Heart left ventricle (tissue), 16 donors: Measurements from ENCODE around the gene DHRS1. TPM values are rescaled to one million over a fixed set of nuclear protein-coding genes. Genes with fewer than 3 reads are reported as not detected.
A peak's percentile ranks its signal among the peaks of the same experiment; 100 is the strongest.

Experiments
- ATAC-seq, 4 donors: fragments of 200-7000 bp; cut with Tn5 transposase; one replicate each; pipeline ENCODE4 v1.9.1; 2020 to 2022; ENCODE audit warnings: moderate library complexity in 4 of 4, mild to moderate bottlenecking in 3 of 4, moderate number of reproducible peaks in 1 of 4
- DNase-seq, 5 donors: peaks; one replicate each; pipeline ENCODE4 v3.0.0-alpha.2; 2020
- H3K27ac ChIP-seq, 12 donors: fragments of 200-600 bp; sonication (generic) in 4 of 12; one replicate each; pipeline versions ENCODE4 v1.5.0 to v1.8.0; 2016 to 2022; ENCODE audit warnings: mild to moderate bottlenecking in 2 of 12
- H3K27me3 ChIP-seq, 9 donors: fragments of 200-600 bp; sonication (generic) in 2 of 9; one replicate each; pipeline versions ENCODE4 v1.5.1 to v1.8.0; 2016 to 2022; ENCODE audit warnings: mild to moderate bottlenecking in 3 of 9
- H3K36me3 ChIP-seq, 9 donors: fragments of 200-600 bp; sonication (generic) in 2 of 9; one replicate each; pipeline versions ENCODE4 v1.5.0 to v1.8.0; 2018 to 2022; ENCODE audit warnings: mild to moderate bottlenecking in 2 of 9
- H3K4me1 ChIP-seq, 12 donors: fragments of 200-600 bp; sonication (generic) in 4 of 12; one replicate each; pipeline versions ENCODE4 v1.5.0 to v1.8.0; 2016 to 2022; ENCODE audit warnings: mild to moderate bottlenecking in 3 of 12
- H3K4me3 ChIP-seq, 12 donors: fragments of 200-600 bp; sonication (generic) in 4 of 12; one replicate each; pipeline versions ENCODE4 v1.5.0 to v1.8.0; 2017 to 2022; ENCODE audit warnings: mild to moderate bottlenecking in 9 of 12, moderate library complexity in 4 of 12
- H3K9me3 ChIP-seq, 12 donors: fragments of 200-600 bp; sonication (generic) in 4 of 12; one replicate each; pipeline versions ENCODE4 v1.5.0 to v1.8.0; 2016 to 2022; ENCODE audit warnings: mild to moderate bottlenecking in 1 of 12
- CTCF ChIP-seq, 12 donors: fragments of 200-600 bp; sonication (generic) in 4 of 12; IDR thresholded peaks; one replicate each; pipeline versions ENCODE4 v1.5.0 to v1.8.0; 2018 to 2022; ENCODE audit warnings: antibody characterized with exemption in 12 of 12, mild to moderate bottlenecking in 5 of 12
- POLR2A ChIP-seq, 2 donors: fragments of 450-650 bp; IDR thresholded peaks; one replicate each; pipeline ENCODE4 v1.6.1; 2017; ENCODE audit warnings: antibody characterized with exemption in 2 of 2, mild to moderate bottlenecking in 2 of 2, moderate library complexity in 2 of 2
- WGBS, 4 donors: extraction: QIAGEN DNeasy Blood & Tissue Kit in 2 of 4; methylation state at CpG; one replicate each; pipeline versions ENCODE4 v1.1.5 to v1.1.7; 2013 to 2018; 5-methylcytosine and 5-hydroxymethylcytosine counted together
- intact Hi-C, 10 donors: fragments of 100-400 bp; cut with DNase I; formaldehyde crosslinking; loops; one replicate each; pipeline versions ENCODE4 v1.11.1 to v1.14.2; 2022
- polyA plus RNA-seq, 2 donors: library from polyadenylated mRNA; stranded (reverse); fragments of 200-250 nt; gene quantifications; one replicate each; pipeline ENCODE4 v1.2.3, GENCODE V29; 2013
- total RNA-seq, 9 donors: library from RNA; depleted of rRNA in 2 of 9; stranded (reverse); fragments of >200 nt in 2 of 9; fragmentation: NEBNext Ultra II Directional in 3 of 9; extraction: Animal tissue kit (Norgen Biotek cat#: 25700) in 3 of 9; gene quantifications; one replicate each; pipeline versions ENCODE4 v1.1.0 to v1.2.4, GENCODE V29; 2016 to 2023
- donor health status: ischemic (EF 13 %, LVEDD 7.1; RV severe dilation, severe dysfunction).
- donor health status: healthy with polysubstance abuse.
- donor health status: DM: no; HTN: yes; CAD: no.
- donor health status: DM: no; HTN: no; CAD: no.
- donor health status: ischemic (EF 25% LVEDD 6.9; RV normal size, moderate dysfunction).
- donor health status: ischemic (EF 25% LVEDD 5.7; RV mildly dilated, moderate dysfunction).
- donor health status: healthy.
- donor health status: DM: yes; HTN: yes; CAD: no.
- donor health status: ischemic (EF 35%, LVEDD 5.7; RV mildly dilated, moderate dysfunction).
- donor health status: nonischemic (EF 11% LVEDD 7.7; RV severe dilation, severe dysfunction).
- donor health status: DM: yes; HTN: yes; CAD: no.
- donor health status: PGD.
- donor health status: ischemic (EF 29% LVEDD 5.4; RV normal size, mild dysfunction).
- donor health status: nonischemic (EF 23%, LVEDD 6.1; RV moderate dilation, normal function).

Gene DHRS1
- total and polyA plus RNA-seq, 11 donors, result 5.5 to 18.1 (median 10.7) TPM

- peak overlapping the region in 3 of 12 donors; percentile 22 to 81 (median 38) for H3K27ac ChIP-seq
- TF ChIP-seq CTCF (IDR thresholded peaks at IDR 0.05) (no peak), POLR2A (IDR thresholded peaks at IDR 0.05) (no peak)
- 82 to 95% (median 94%) methylated on average over 7 of the region's 7 CpGs for WGBS, 4 donors
- no peak overlapping the region for H3K4me3 ChIP-seq
- intact Hi-C loops, result no loop called here
- H3K27me3 ChIP-seq, result no peaks in the 10 kb centered on the region
- ATAC-seq, result no peak
- peaks cover 0 to 63% (median 8%) of the 10 kb centered on the region in 12 donors for H3K4me1 ChIP-seq
- DNase-seq, result no peak
- H3K36me3 ChIP-seq, result no peaks in the 10 kb centered on the region
- no peaks in the 10 kb centered on the region for H3K9me3 ChIP-seq
Observed at GRCh38 chr14:24281636-24282035, 17.9 kb downstream of the DHRS1 start.

- no peaks in the 10 kb centered on the region for H3K27me3 ChIP-seq
- DNase-seq, result peak in 1 of 5 donors; percentile 58
- WGBS, 4 donors, result 64 to 72% (median 68%) methylated on average over 6 of the region's 6 CpGs
- H3K27ac ChIP-seq, result peak overlapping the region in 5 of 12 donors; percentile 3 to 81 (median 38)
- TF ChIP-seq POLR2A (IDR thresholded peaks at IDR 0.05), result no peak
- TF ChIP-seq CTCF (IDR thresholded peaks at IDR 0.05), result no peak
- H3K36me3 ChIP-seq, result no peaks in the 10 kb centered on the region
- no peaks in the 10 kb centered on the region for H3K9me3 ChIP-seq
- peak in 3 of 4 donors; percentile 12 to 44 (median 21) for ATAC-seq
- no peak overlapping the region for H3K4me3 ChIP-seq
- intact Hi-C loops, result no loop called here
- H3K4me1 ChIP-seq, result peaks cover 0 to 69% (median 8%) of the 10 kb centered on the region in 12 donors
Observed at GRCh38 chr14:24280797-24281460, 18.7 kb downstream of the DHRS1 start.

- TF ChIP-seq CTCF (IDR thresholded peaks at IDR 0.05), result peak in 11 of 12 donors; percentile 32 to 68 (median 42)
- no peak for TF ChIP-seq POLR2A (IDR thresholded peaks at IDR 0.05)
- Histone ChIP-seq H3K4me1 (peaks cover 0 to 77% (median 8%) of the 10 kb centered on the region in 12 donors), H3K36me3 (no peaks in the 10 kb centered on the region), H3K27ac (peak overlapping the region in 11 of 12 donors; percentile 41 to 87 (median 72)), H3K27me3 (no peaks in the 10 kb centered on the region), H3K4me3 (no peak overlapping the region), H3K9me3 (no peaks in the 10 kb centered on the region)
- intact Hi-C loops, result no loop called here
- 58 to 66% (median 64%) methylated on average over 11 of the region's 11 CpGs for WGBS, 4 donors
- DNase-seq (peak in 4 of 5 donors; percentile 60 to 81 (median 67)), ATAC-seq (peak; percentile 75 to 86 (median 80))
Observed at GRCh38 chr14:24279301-24280186, 20.0 kb downstream of the DHRS1 start.

- Histone ChIP-seq H3K9me3 (no peaks in the 10 kb centered on the region), H3K4me3 (no peak overlapping the region), H3K36me3 (no peaks in the 10 kb centered on the region), H3K4me1 (peaks cover 0 to 88% (median 15%) of the 10 kb centered on the region in 12 donors), H3K27me3 (no peaks in the 10 kb centered on the region), H3K27ac (peak overlapping the region in 3 of 12 donors; percentile 72 to 87 (median 76))
- no peak for TF ChIP-seq POLR2A (IDR thresholded peaks at IDR 0.05)
- no peak for TF ChIP-seq CTCF (IDR thresholded peaks at IDR 0.05)
- WGBS, 4 donors, result 63 to 70% (median 68%) methylated on average over 5 of the region's 5 CpGs
- DNase-seq, result no peak
- intact Hi-C loops, result no loop called here
- ATAC-seq, result no peak
Observed at GRCh38 chr14:24278424-24278823, 21.2 kb downstream of the DHRS1 start.
